ENCODE results near the gene CITED4. TPM values are rescaled to one million over a fixed set of nuclear protein-coding genes. Genes with fewer than 3 reads are reported as not detected.
A peak's percentile ranks its signal among the peaks of the same experiment; 100 is the strongest.

Gene CITED4
- 0.54 and 0.98 TPM in 2 replicates for total RNA-seq

GRCh38 chr1:40862008-40862863 is at the start of gene CITED4:
Gene CITED4, minus strand, starts transcription at chr1:40862363. Its CDS starts 236 bp downstream, at chr1:40862127.
- no peaks in the 10 kb centered on the region for H3K9me3 Mint-ChIP-seq
- no peak for TF ChIP-seq CTCF (IDR thresholded peaks at IDR 0.05)
- peak within 1 kb of the TSS; percentile 94 for H3K4me3 Mint-ChIP-seq
- H3K27me3 Mint-ChIP-seq: peaks cover 12% of the 10 kb centered on the region
- peak; percentile 93 for DNase-seq
- intact Hi-C loops (cut with micrococcal nuclease): loop anchor here (1.0 to 5.0 kb wide), 5 partner anchors 44 to 1285 kb away; partner anchors contain the start of genes CTPS1, PABPC4 and RIMS3
- peaks cover 10% of the 10 kb centered on the region for H3K4me1 Mint-ChIP-seq
- peak; percentile 98 for ATAC-seq (ENCODE audit: low read depth)
- peaks cover 2% of the 10 kb centered on the region for H3K36me3 Mint-ChIP-seq (ENCODE audit: low read depth)
- H3K27ac Mint-ChIP-seq: peak within 1 kb of the TSS; percentile 82
- CTCF ChIA-PET: interaction anchor here (1.0 to 1.3 kb wide), 3 partner anchors 9 to 90 kb away, joined by 3 to 4 read pairs (median 3); no protein-coding TSS in a partner anchor
- POLR2A ChIA-PET: interaction anchor here (0.6 to 1.3 kb wide), 7 partner anchors 9 to 344 kb away, joined by 3 to 10 read pairs (median 3); partner anchors contain the start of genes CTPS1 and NFYC

- intact Hi-C loops (cut with micrococcal nuclease): no loop called here
- no peak for TF ChIP-seq CTCF (IDR thresholded peaks at IDR 0.05)
- Mint-ChIP-seq H3K4me3 (no peak overlapping the region), H3K27ac (no peak overlapping the region), H3K27me3 (no peaks in the 10 kb centered on the region), H3K36me3 (ENCODE audit: low read depth) (no peaks in the 10 kb centered on the region), H3K4me1 (no peaks in the 10 kb centered on the region), H3K9me3 (no peaks in the 10 kb centered on the region)
- CTCF ChIA-PET: no interaction called here
- POLR2A ChIA-PET: no interaction called here
- ATAC-seq (ENCODE audit: low read depth) (no peak), DNase-seq (no peak)
Observed at GRCh38 chr1:40911105-40911504, 48.9 kb upstream of the CITED4 start.

- Mint-ChIP-seq H3K27ac (no peak overlapping the region), H3K9me3 (no peaks in the 10 kb centered on the region), H3K4me1 (no peaks in the 10 kb centered on the region), H3K4me3 (no peak overlapping the region), H3K27me3 (no peaks in the 10 kb centered on the region), H3K36me3 (ENCODE audit: low read depth) (no peaks in the 10 kb centered on the region)
- DNase-seq (no peak), ATAC-seq (ENCODE audit: low read depth) (no peak)
- ChIA-PET CTCF (no interaction called here), POLR2A (no interaction called here)
- intact Hi-C loops (cut with micrococcal nuclease): no loop called here
- TF ChIP-seq CTCF (IDR thresholded peaks at IDR 0.05): no peak
Observed at GRCh38 chr1:40909281-40909680, 47.1 kb upstream of the CITED4 start.

GRCh38 chr1:40908350-40908749 is 46.2 kb upstream of the CITED4 start:
- ATAC-seq (ENCODE audit: low read depth) (no peak), DNase-seq (no peak)
- no peaks in the 10 kb centered on the region for H3K36me3 Mint-ChIP-seq (ENCODE audit: low read depth)
- H3K27me3 Mint-ChIP-seq: no peaks in the 10 kb centered on the region
- no peak overlapping the region for H3K4me3 Mint-ChIP-seq
- H3K4me1 Mint-ChIP-seq: no peaks in the 10 kb centered on the region
- TF ChIP-seq CTCF (IDR thresholded peaks at IDR 0.05): no peak
- no peaks in the 10 kb centered on the region for H3K9me3 Mint-ChIP-seq
- ChIA-PET POLR2A (no interaction called here), CTCF (no interaction called here)
- intact Hi-C loops (cut with micrococcal nuclease): no loop called here
- no peak overlapping the region for H3K27ac Mint-ChIP-seq

GRCh38 chr1:40907899-40908298 is 45.7 kb upstream of the CITED4 start:
- intact Hi-C loops (cut with micrococcal nuclease): no loop called here
- Mint-ChIP-seq H3K4me3 (no peak overlapping the region), H3K4me1 (no peaks in the 10 kb centered on the region), H3K9me3 (no peaks in the 10 kb centered on the region), H3K36me3 (ENCODE audit: low read depth) (no peaks in the 10 kb centered on the region), H3K27ac (no peak overlapping the region), H3K27me3 (no peaks in the 10 kb centered on the region)
- ChIA-PET CTCF (no interaction called here), POLR2A (no interaction called here)
- ATAC-seq (ENCODE audit: low read depth) (no peak), DNase-seq (no peak)
- TF ChIP-seq CTCF (IDR thresholded peaks at IDR 0.05): no peak

Data from activated B cell treated with CpG ODN at 0.5 μM for 24 hours (primary cell).